GM18861 (cell line): ENCODE data around the gene LYPD1.

ENCODE experiments used
- ATAC-seq: cut with Tn5 transposase; IDR thresholded peaks from one replicate; pipeline ENCODE4 v1.9.1; 2021; ENCODE audit not compliant: unreplicated experiment

Gene LYPD1

DNA sequence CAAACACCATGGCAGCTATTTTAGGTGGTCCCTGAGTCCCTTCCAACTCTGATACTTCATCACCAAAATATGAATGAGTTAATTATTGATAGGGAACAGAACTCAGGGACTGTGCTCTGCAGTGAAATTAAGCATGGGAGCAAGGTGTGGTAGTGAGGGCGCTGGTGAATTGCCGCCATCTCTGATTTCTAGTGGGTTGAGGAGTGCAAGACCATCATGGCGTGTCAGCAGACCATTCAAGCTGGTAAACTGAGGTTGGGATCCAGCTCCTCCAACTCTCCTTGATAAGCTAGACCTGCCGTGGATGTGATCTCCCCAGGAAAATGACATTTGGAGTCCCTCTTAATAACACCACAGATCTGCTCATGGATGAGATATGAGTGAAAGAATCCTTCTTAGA is 70.4 kb downstream of the LYPD1 start:
- no peak for ATAC-seq

DNA sequence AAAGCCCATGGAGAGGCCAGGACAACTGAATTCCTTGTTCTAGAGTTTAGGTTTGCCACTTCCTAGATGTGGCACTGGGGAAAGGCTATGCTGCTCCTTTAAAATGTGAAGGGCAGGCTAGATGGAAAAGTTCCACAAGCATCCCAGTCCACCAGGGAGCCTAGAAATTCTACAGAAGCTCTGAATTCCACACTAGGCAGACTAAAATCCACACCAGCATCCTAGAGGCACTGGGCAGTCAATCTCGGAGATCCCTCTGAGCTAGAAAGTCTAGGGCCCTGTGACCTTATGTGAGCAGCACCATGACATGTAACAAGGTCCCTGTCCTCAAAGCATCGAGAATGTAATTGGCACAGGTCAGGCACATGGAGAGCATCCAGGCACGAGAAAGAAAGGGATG is 71.5 kb downstream of the LYPD1 start:
- no peak for ATAC-seq

DNA sequence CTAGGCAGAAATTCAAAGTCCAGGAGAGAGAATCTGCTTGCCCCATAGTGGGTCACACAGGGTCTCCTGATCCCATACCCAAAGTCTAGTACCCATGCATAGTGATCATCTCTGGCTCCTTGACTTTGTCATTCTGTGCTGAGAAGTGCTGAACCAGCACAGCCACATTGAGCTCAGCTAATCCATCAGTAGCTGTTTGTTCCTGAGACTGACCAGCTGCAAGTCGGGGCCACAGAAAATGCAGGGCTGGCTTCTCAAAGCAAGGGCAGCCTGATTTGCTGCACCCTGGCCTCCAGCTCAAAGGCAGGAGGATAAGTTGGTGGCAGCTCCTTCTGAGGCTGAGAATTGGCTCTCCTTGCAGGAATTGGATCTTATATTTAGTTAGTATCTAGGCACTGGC is 72.2 kb downstream of the LYPD1 start:
- ATAC-seq = no peak

DNA sequence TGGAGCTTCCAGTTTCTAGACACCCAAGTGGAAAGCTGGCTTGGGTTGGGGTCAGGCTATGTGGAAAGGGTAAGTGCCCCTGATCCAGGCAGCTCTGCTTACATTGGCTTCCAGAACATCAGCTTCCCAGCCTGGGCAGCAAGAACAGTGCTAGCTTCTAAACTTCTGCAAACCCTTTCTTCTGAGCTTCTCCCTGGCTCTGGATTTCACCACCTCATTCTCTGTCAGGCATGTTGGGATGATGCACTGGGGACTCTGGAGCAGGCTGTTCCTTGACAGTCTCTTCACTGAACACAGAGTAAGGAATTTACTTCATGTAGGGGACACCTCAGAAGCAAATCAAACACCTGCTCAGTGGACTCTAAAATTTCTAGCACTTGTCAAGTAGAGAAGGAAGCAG is 72.8 kb downstream of the LYPD1 start:
- ATAC-seq = no peak

DNA sequence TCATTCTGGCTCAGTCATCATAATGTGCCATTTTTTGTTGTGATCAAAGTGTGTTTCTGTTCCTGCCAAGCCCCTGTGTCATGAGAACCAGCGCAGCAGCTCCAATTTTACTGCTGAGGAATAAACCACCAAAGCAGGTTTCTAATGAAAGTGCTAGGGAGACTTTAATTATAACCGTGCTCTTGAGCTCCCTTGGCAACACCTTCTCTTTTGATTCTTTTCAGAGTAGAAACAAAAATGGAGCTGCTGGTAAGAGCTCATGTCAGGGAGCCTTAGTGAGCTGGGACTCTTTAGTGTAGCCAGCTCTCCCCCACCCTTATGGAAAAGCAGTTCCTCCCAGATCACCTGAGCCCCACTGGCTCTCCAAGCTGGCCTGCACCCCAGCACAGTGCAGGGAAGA is 74.3 kb downstream of the LYPD1 start:
- ATAC-seq = no peak

DNA sequence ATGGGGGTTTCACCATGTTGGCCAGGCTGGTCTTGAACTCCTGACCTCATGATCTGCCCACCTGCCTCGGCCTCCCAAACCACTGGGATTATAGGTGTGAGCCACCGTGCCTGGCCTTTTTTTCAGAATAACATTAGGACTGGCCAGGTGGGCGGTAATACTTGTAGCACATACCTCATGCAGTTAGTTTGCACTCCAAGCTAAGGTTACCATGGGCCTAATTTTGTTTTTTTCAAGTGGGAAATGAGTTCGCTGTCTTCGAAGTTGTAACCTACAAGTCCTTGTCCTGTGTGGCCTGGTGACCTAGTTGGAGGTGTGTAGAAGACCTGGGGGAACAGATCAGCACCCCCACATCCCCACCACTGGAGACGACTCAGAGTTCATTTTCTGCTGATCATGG is 74.8 kb downstream of the LYPD1 start:
- ATAC-seq = no peak
